Stimulated activated effector memory CD8-positive, alpha-beta T cell treated with anti-CD3 and anti-CD28 coated beads, Interleukin-12 subunit alpha, Interleukin-12 subunit beta, amount 100 ng/mL, for 72 hours (primary cell): ENCODE measurements around the gene CAMK2G.
"Not testable (repeated sequence)": the region's sequence is repeated elsewhere in the genome, so short reads cannot be mapped to it uniquely, and the experiment has no call there.

Source experiments
- ATAC-seq: fragments of 150-1000 bp; cut with Tn5 transposase; 2 replicates; pipeline ENCODE4 v1.10.0; 2021
- DNase-seq, 2 donors: peaks; one replicate each; pipeline ENCODE4 v3.0.0; 2021 to 2022; ENCODE audit warnings: low spot score in 2 of 2
- H3K27ac Mint-ChIP-seq: one replicate; pipeline ENCODE4 v1.8.0; 2022; ENCODE audit warnings: mild to moderate bottlenecking, mixed read lengths
- H3K36me3 Mint-ChIP-seq: one replicate; pipeline ENCODE4 v1.8.0; 2022; ENCODE audit warnings: mild to moderate bottlenecking, mixed read lengths
- H3K4me1 Mint-ChIP-seq: one replicate; pipeline ENCODE4 v1.8.0; 2022; ENCODE audit warnings: mixed read lengths
- H3K4me3 Mint-ChIP-seq: one replicate; pipeline ENCODE4 v1.8.0; 2022; ENCODE audit warnings: mild to moderate bottlenecking, mixed read lengths
- H3K9me3 Mint-ChIP-seq: one replicate; pipeline ENCODE4 v1.8.0; 2022; ENCODE audit warnings: mixed read lengths

Gene CAMK2G

GRCh38 chr10:73829090-73829489 lies 45.3 kb downstream of the CAMK2G start:
- not testable (repeated sequence) for DNase-seq, H3K4me1 Mint-ChIP-seq, H3K27ac Mint-ChIP-seq, ATAC-seq, H3K4me3 Mint-ChIP-seq, H3K9me3 Mint-ChIP-seq
- H3K36me3 Mint-ChIP-seq = peaks cover 16% of the 10 kb centered on the region

DNA sequence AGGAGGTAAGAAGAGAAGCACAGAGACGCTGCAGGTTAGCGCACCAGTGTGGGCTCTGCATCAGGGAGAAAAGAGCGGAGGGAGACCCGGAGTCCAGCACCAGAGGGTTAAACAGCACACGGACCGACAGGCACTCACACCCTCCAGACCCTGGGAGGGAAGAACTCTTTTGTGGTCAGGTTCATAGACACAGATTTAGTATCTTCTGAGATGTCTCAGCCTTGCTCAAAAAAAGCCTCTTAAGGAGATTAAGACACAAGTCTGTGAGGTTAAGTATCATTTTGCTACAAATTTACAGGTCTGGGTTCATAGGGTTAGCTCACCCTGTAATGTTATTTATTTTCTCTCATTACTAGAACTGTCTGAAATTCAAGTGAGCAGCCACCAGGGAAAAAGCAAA lies 46.2 kb downstream of the CAMK2G start:
- ATAC-seq (no peak), DNase-seq (no peak)
- Mint-ChIP-seq H3K36me3 (peaks cover 15% of the 10 kb centered on the region), H3K4me1 (peaks cover 6% of the 10 kb centered on the region), H3K27ac (no peak overlapping the region), H3K4me3 (no peak overlapping the region), H3K9me3 (no peaks in the 10 kb centered on the region)

DNA sequence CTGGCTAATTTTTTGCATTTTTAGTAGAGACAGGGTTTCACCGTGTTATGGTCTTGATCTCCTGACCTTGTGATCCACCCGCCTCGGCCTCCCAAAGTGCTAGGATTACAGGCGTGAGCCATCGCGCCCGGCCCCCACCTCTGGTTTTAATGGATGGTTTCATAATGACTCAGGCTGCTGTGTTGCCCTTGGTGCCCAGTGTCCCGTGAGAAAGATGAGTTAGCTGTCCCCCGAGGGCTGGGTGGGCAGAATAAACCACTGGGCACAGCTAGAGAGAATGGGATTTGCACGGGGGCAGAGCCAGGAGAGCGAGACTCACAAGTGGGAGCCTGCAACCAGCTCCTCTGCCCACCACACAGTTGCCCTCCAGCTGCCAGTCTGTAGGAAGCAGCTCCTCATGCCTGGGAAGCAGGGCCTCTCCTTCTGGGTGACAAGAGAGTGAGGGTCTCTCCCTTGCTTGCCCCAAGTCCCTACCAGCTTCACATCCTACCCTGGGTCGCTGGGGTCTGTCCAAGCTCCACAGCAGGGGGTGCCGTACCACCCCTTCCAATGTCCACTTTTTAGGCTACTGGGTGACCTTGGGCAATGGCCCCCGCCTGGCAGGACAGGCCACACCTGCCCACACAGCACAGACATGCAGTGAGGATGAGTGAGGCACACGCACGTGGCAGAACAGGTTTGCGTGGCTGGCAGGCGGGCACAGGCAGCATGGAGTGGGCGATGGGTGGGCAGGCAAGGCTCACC lies 46.8 kb downstream of the CAMK2G start:
- DNase-seq = no peak

GRCh38 chr10:73824146-73824725 lies 50.1 kb downstream of the CAMK2G start:
- H3K27ac Mint-ChIP-seq = peak overlapping the region; percentile 68
- DNase-seq (no peak), ATAC-seq (no peak)
- no peaks in the 10 kb centered on the region for H3K9me3 Mint-ChIP-seq
- no peak overlapping the region for H3K4me3 Mint-ChIP-seq
- peaks cover 5% of the 10 kb centered on the region for H3K36me3 Mint-ChIP-seq
- peaks cover 6% of the 10 kb centered on the region for H3K4me1 Mint-ChIP-seq

More for the DNA sequence above, 46.8 kb downstream of the CAMK2G start:
- no peak for ATAC-seq
- Mint-ChIP-seq H3K4me3 (no peak overlapping the region), H3K4me1 (peaks cover 6% of the 10 kb centered on the region), H3K9me3 (no peaks in the 10 kb centered on the region), H3K36me3 (peaks cover 9% of the 10 kb centered on the region), H3K27ac (peak overlapping the region; percentile 68)

DNA sequence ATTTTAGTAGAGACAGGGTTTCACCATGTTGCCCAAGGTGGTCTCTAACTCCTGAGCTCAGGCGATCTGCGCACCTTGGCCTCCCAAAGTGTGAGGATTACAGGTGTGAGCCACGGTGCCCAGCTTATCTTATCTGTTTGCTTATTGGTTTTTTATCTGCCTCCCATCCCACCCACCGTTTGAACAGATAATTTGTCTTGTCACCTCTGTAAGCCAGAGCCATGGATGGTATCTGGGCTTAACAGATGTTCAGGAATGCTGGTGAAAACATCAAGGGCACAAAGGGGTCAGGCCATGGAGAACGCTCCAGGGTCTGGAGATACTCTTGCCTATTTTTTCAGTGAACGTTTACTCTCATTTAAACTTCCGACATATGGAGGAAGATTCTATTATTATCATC lies 51.0 kb downstream of the CAMK2G start:
- Mint-ChIP-seq H3K27ac (peak overlapping the region; percentile 68), H3K9me3 (no peaks in the 10 kb centered on the region), H3K4me3 (no peak overlapping the region), H3K36me3 (peaks cover 5% of the 10 kb centered on the region), H3K4me1 (peaks cover 6% of the 10 kb centered on the region)
- no peak for ATAC-seq
- no peak for DNase-seq

- Mint-ChIP-seq H3K27ac (peak overlapping the region; percentile 52), H3K36me3 (peaks cover 9% of the 10 kb centered on the region)
- ATAC-seq = no peak
Measured at GRCh38 chr10:73819513-73820093, 54.8 kb downstream of the CAMK2G start.

GRCh38 chr10:73819081-73819480 lies 55.3 kb downstream of the CAMK2G start:
- H3K4me1 Mint-ChIP-seq = no peaks in the 10 kb centered on the region
- DNase-seq (no peak), ATAC-seq (no peak)
- H3K4me3 Mint-ChIP-seq = no peak overlapping the region
- no peaks in the 10 kb centered on the region for H3K9me3 Mint-ChIP-seq
- no peak overlapping the region for H3K27ac Mint-ChIP-seq
- peaks cover 9% of the 10 kb centered on the region for H3K36me3 Mint-ChIP-seq

More at GRCh38 chr10:73819513-73820093, 54.8 kb downstream of the CAMK2G start:
- H3K9me3 Mint-ChIP-seq = no peaks in the 10 kb centered on the region
- no peak for DNase-seq
- H3K4me3 Mint-ChIP-seq = no peak overlapping the region
- H3K4me1 Mint-ChIP-seq = no peaks in the 10 kb centered on the region

GRCh38 chr10:73818402-73818801 lies 56.0 kb downstream of the CAMK2G start:
- no peak overlapping the region for H3K4me3 Mint-ChIP-seq
- peak overlapping the region; percentile 79 for H3K27ac Mint-ChIP-seq
- no peaks in the 10 kb centered on the region for H3K4me1 Mint-ChIP-seq
- DNase-seq = no peak
- ATAC-seq = no peak
- H3K9me3 Mint-ChIP-seq = no peaks in the 10 kb centered on the region
- peaks cover 9% of the 10 kb centered on the region for H3K36me3 Mint-ChIP-seq

- peak overlapping the region; percentile 79 for H3K27ac Mint-ChIP-seq
- no peak overlapping the region for H3K4me3 Mint-ChIP-seq
- ATAC-seq = no peak
- H3K36me3 Mint-ChIP-seq = peaks cover 9% of the 10 kb centered on the region
- H3K4me1 Mint-ChIP-seq = no peaks in the 10 kb centered on the region
- no peaks in the 10 kb centered on the region for H3K9me3 Mint-ChIP-seq
- DNase-seq = no peak
Measured at GRCh38 chr10:73817826-73818225, 56.5 kb downstream of the CAMK2G start.

- no peak overlapping the region for H3K4me3 Mint-ChIP-seq
- H3K27ac Mint-ChIP-seq = peak overlapping the region; percentile 79
- DNase-seq (no peak), ATAC-seq (no peak)
- peaks cover 9% of the 10 kb centered on the region for H3K36me3 Mint-ChIP-seq
- no peaks in the 10 kb centered on the region for H3K9me3 Mint-ChIP-seq
- no peaks in the 10 kb centered on the region for H3K4me1 Mint-ChIP-seq
Measured at GRCh38 chr10:73816917-73817729, 57.2 kb downstream of the CAMK2G start.

- peaks cover 11% of the 10 kb centered on the region for H3K36me3 Mint-ChIP-seq
- no peak for ATAC-seq
Measured at GRCh38 chr10:73815719-73816030, 58.7 kb downstream of the CAMK2G start.

GRCh38 chr10:73814896-73815718 lies 59.2 kb downstream of the CAMK2G start:
- peaks cover 6% of the 10 kb centered on the region for H3K4me1 Mint-ChIP-seq
- H3K27ac Mint-ChIP-seq = no peak overlapping the region
- peaks cover 17% of the 10 kb centered on the region for H3K36me3 Mint-ChIP-seq
- ATAC-seq (no peak), DNase-seq (no peak)
- H3K9me3 Mint-ChIP-seq = no peaks in the 10 kb centered on the region
- H3K4me3 Mint-ChIP-seq = no peak overlapping the region

More at GRCh38 chr10:73815719-73816030, 58.7 kb downstream of the CAMK2G start:
- Mint-ChIP-seq H3K27ac (no peak overlapping the region), H3K9me3 (no peaks in the 10 kb centered on the region), H3K4me3 (no peak overlapping the region), H3K4me1 (no peaks in the 10 kb centered on the region)
- no peak for DNase-seq

- Mint-ChIP-seq H3K27ac (no peak overlapping the region), H3K4me3 (no peak overlapping the region), H3K9me3 (no peaks in the 10 kb centered on the region), H3K4me1 (peaks cover 13% of the 10 kb centered on the region), H3K36me3 (peaks cover 24% of the 10 kb centered on the region)
- ATAC-seq (no peak), DNase-seq (no peak)
Measured at GRCh38 chr10:73814276-73814895, 60.0 kb downstream of the CAMK2G start.

GRCh38 chr10:73813333-73813732 lies 61.0 kb downstream of the CAMK2G start:
- DNase-seq = no peak
- Mint-ChIP-seq H3K4me1 (peaks cover 23% of the 10 kb centered on the region), H3K36me3 (peaks cover 34% of the 10 kb centered on the region), H3K9me3 (no peaks in the 10 kb centered on the region), H3K27ac (no peak overlapping the region), H3K4me3 (no peak overlapping the region)
- no peak for ATAC-seq
